ENCODE results near the gene B3GAT2.

B3GAT2 gene

DNA sequence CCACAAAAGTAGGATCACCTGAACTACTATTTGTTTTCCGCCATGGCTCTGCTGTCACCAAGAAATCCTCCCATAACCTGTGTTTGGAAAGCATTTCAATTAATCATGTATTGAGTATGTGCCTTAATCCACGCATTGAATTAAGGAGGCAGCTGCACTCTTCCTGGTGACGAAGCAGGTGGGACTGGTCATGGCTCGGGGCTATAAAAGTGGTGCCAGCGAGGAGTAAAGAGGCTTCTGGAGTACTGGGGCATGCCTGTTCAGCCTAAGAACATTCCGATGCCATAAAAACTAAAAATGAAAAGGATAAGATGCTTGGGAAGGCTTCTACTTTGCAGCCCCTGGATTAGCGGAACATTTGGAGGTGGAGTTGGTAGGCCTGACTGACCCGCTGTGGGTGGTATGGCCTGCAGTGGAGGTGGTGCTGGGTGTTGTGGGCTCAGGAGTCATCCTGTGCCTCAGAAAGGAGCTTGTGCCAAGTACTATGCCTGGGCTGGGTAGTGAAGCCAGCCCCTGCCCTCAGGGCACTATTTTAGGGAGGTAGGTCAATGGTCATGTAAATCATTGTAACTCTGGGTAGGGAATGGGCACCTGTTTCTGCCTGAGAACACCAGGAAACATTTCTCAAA is 110.5 kb downstream of the B3GAT2 start:
- no peak overlapping the region for H3K4me3 ChIP-seq (ENCODE audit: low read depth, low read length)
- TF ChIP-seq, protein P1, sequence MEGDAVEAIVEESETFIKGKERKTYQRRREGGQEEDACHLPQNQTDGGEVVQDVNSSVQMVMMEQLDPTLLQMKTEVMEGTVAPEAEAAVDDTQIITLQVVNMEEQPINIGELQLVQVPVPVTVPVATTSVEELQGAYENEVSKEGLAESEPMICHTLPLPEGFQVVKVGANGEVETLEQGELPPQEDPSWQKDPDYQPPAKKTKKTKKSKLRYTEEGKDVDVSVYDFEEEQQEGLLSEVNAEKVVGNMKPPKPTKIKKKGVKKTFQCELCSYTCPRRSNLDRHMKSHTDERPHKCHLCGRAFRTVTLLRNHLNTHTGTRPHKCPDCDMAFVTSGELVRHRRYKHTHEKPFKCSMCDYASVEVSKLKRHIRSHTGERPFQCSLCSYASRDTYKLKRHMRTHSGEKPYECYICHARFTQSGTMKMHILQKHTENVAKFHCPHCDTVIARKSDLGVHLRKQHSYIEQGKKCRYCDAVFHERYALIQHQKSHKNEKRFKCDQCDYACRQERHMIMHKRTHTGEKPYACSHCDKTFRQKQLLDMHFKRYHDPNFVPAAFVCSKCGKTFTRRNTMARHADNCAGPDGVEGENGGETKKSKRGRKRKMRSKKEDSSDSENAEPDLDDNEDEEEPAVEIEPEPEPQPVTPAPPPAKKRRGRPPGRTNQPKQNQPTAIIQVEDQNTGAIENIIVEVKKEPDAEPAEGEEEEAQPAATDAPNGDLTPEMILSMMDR (IDR thresholded peaks at IDR 0.05; ENCODE audit: low read depth, low read length, missing control alignments), result no peak
- DNase-seq (ENCODE audit: low read depth), result no peak

DNA sequence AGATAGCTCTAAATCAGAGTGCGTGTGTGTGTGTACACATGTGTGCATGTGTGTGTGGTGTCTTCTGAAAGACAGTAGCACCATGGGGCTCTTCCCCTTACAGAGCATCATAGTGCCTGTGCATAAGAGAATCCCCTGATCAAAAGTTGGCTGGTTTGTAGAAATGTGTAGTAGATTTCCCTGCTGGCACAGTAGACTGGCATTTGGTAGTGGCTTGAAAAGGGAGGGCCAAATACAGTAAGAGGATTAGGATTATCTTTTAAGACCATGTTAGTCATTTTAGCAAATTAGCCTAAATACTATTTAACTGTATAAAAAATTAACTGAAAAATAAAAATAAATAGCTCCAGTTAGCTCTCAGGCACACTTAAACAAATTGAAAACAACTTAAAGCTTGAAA is 112.6 kb downstream of the B3GAT2 start:
- TF ChIP-seq, protein P1 (IDR thresholded peaks at IDR 0.05; ENCODE audit: low read depth, low read length, missing control alignments), result no peak
- no peak overlapping the region for H3K4me3 ChIP-seq (ENCODE audit: low read depth, low read length)
- DNase-seq (ENCODE audit: low read depth), result no peak

DNA sequence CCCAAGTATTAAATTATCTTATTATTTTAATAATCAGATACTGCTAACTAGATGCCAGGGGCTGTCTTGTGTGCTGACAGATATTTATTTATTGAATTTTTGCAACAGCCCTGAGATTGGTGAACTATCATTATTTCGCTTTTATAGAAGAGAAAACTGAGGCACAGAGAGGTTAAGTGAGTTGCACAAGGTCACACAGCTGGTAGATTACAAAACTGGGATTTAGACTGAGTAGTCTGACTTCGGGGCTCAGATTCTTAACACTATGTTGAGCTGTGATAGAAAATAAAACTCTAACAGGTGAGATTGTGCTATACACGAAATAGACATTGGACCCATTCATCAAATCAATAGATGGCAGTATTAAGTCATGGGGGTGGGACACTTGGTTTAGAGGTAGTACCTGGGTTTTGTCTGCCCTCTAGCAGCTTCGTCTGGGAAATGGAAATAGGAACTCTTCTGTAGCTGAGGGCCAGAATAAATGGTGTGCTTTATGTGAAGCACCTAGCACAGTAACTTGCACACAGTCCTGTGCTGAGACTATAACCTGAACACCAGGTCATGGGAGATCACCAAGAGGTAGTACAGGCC is 113.4 kb downstream of the B3GAT2 start:
- DNase-seq (ENCODE audit: low read depth), result no peak
- TF ChIP-seq, protein P1 (IDR thresholded peaks at IDR 0.05; ENCODE audit: low read depth, low read length, missing control alignments), result no peak
- no peak overlapping the region for H3K4me3 ChIP-seq (ENCODE audit: low read depth, low read length)

- DNase-seq (ENCODE audit: low read depth), result no peak
- TF ChIP-seq, protein P1 (IDR thresholded peaks at IDR 0.05; ENCODE audit: low read depth, low read length, missing control alignments), result no peak
- H3K4me3 ChIP-seq (ENCODE audit: low read depth, low read length), result no peak overlapping the region
Measured at GRCh38 chr6:70842541-70842940, 114.3 kb downstream of the B3GAT2 start.

DNA sequence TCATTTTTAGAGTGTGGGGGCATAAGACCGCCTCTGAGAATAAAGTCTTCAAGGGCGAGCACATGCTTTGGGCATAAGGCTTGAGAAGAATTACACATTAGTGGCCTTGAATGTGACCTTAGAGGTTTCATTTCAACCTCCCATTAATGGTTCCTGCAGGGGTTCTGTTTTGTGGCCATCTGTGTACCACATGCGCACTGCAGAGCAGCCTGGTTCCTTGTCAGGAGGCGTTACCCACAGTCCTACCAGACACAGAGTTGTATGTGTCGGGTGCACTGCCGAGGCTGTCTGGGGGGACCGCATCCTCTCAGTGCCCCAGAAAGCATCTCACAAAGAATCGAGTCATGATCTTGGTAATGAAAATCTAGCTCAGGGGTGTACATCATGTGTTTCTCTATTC is 115.7 kb downstream of the B3GAT2 start:
- TF ChIP-seq, protein P1 (IDR thresholded peaks at IDR 0.05; ENCODE audit: low read depth, low read length, missing control alignments), result no peak
- DNase-seq (ENCODE audit: low read depth), result no peak
- H3K4me3 ChIP-seq (ENCODE audit: low read depth, low read length), result no peak overlapping the region

GRCh38 chr6:70839286-70840266 is 117.3 kb downstream of the B3GAT2 start:
- TF ChIP-seq, protein P1 (IDR thresholded peaks at IDR 0.05; ENCODE audit: low read depth, low read length, missing control alignments), result no peak
- no peak overlapping the region for H3K4me3 ChIP-seq (ENCODE audit: low read depth, low read length)
- no peak for DNase-seq (ENCODE audit: low read depth)

Measured in GM12864 (cell line).